Ramos (cell line): ENCODE results near the gene FARP1.
"Not testable (repeated sequence)": the region's sequence is repeated elsewhere in the genome, so short reads cannot be mapped to it uniquely, and the experiment has no call there.

ENCODE experiments used
- in situ Hi-C: fragments of 300-500 bp; cut with MboI; formaldehyde crosslinking; loops from one replicate; pipeline ENCODE4 v1.14.3; 2022; ENCODE audit warnings: low sequenced_read_pairs; ENCODE audit not compliant: unreplicated experiment

Gene FARP1

DNA sequence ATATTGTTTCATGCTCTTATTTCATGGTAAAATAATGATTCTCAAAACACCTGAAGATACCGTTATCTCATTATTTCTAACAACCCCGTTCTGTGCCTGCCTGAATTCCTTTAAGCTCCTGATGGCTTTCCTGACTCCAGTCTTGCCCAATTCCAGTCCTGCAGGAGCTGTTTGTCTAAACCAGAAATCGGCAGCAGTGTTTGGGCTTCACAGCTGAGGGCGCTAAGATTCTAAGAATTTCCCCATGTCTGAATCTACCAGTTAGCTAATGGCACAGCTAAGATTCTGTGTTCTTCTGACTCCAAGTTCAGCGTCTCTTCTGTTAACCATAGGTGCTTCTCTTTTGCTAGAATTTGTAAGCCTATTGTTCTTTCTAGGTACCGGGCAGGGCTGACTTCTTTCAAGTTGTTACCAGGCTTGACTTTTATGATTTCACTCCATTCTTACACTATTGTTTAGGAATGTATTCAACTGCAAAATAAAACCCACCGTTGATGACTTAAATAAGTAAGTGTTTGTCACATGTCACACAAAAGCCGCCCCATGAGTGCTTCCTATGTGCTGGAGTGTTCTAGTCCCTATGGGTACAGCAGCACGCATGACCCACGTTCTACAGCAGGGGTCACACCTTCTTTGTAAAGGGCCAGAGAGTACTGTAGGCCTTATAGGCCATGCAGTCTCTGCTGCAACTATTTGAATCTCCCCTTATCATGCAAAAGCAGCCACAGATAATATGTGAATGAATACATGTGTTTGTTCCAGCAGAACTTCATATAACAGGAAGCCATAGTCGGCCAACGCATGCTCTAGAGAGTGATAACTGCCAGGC is 202.4 kb downstream of the FARP1 start:
- in situ Hi-C loops: no loop called here

DNA sequence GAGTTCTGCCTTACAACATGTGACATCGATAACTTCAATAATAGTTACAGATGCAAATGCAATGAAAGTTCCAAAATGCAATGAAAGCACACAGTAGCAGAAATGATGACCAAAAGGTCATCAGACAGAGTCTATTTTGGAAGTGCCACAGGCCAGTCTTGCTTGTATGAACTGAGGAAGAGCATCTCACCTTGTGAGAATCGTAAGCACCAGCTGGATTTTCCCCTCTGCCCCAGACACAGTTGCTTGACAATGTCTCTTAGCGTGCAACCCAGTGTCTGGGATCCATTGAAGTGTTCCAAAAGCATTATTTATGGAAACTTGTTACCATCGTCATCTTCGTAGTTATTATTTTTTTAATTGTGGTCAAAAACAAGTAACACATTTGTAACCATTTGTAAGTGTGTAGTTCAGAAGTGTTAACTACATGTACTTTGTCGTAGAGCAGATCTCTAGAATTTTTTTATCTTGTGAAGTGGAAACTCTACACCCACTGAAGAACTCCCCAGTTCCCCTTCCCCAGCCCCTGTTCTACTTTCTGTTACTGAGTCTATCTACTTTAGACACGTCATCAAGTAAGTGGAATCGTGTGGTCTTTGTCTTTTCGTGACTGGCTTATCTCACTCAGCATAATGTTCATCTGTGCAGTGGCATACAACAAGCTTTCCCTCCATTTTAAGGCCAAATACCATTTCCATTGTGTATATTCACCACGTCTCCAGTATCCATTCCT is 204.2 kb downstream of the FARP1 start:
- in situ Hi-C loops: no loop called here

DNA sequence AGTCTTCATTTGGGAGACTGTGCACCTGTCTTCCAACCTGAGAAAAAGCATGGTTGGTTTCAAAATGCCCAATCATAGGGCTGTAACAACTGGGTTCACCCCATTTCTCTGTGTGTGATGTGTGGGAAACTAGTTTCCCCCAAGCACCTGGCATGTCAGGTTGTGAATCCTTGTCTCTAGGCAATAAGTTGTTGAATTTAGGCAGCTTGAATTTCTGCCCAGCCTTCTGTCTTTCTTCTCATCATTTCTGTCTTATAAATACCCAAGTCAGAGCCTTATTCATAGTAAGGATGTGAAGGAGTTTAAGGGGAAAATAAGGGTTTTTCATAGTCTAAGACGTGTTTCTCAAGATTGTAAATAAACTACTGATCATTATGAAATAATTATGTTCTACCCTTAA is 204.9 kb downstream of the FARP1 start:
- in situ Hi-C loops: no loop called here

DNA sequence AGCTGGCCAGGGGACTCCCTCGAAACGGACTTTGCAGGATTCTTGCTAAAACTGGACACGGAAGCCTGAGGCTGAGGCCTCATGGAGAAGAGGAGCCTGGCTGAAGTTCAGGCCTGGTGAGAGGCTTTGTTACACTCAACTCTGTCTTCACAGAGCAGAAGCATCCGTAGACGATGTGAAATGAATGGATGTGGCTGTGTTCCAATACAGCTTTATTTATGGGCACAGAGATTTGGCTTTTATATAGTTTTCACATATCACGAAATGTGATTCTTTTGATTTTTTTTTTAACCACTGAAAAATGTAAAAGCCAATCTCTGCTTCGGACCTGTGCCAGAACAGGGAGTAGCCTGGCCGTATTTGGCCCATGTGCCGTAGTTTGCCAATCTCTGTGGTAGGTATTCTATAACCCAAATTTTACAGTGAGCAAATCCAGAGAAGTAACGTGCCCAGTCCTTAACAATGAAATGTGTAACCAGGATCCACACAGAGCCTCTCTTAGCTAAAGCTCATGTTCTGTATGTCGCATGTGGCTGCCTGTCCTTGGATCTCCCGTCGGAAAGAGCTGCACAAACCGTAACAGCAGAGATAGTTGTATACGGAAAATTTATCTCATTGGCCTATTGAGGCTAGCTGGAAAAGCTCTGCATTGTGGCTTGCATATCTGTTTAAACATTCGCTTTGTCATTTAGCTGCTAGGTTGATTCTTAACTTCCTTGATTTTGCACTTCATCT is 205.7 kb downstream of the FARP1 start:
- in situ Hi-C loops: no loop called here

DNA sequence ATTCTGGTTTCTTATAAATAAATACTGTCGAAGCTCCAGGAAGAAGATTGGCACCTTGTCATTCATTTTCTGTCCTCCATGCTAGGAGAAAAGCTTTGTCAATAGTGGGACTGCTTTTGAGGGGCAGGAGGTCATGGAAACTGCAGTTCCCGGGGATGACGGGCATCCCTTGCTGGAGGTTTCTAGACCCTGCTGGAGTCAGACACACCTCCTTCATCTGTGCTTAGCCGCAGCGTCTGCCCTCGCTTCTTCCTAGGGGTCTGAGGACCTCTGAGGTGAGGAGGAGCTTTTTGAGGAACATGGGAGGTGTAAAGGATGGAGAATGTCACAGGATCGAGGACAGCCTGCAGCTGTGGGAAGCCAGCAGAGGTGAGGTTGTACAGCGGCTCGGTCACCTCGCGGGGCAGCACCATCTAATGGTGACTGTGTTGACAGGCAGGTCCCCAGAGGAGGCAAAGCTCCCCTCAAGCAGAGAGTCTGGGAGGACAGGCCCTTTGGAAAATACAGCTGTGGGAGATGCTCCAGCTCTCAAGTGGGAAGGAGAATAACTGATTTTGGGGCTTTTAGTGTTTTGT is 206.9 kb downstream of the FARP1 start:
- in situ Hi-C loops: no loop called here

DNA sequence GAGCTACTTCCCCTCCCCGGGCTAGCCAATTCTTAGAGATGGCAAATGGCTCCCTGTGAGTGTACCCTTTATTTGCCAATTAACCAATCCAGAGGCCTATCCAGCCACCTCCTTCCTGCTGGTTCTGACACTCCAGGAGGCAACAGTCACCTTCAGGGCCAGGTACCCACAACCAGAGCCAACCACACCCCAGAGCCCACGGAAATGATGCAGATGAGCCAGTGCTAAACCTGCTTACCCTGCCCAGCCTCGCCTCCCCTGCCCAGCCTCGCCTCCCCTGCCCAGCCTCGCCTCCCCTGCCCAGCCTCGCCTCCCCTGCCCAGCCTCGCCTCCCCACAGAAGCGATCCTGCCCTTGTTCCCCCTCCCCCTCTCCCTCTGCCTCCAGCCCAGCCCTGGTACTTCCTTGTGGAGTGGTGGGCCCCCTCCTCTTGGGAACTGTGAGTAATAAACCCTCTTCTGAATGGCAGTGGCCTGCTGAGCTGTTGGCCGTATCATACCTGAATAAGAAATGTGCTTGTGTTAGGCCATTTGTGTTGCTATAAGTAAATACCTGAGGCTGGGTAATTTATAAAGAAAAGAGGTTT is 207.9 kb downstream of the FARP1 start:
- in situ Hi-C loops: no loop called here

DNA sequence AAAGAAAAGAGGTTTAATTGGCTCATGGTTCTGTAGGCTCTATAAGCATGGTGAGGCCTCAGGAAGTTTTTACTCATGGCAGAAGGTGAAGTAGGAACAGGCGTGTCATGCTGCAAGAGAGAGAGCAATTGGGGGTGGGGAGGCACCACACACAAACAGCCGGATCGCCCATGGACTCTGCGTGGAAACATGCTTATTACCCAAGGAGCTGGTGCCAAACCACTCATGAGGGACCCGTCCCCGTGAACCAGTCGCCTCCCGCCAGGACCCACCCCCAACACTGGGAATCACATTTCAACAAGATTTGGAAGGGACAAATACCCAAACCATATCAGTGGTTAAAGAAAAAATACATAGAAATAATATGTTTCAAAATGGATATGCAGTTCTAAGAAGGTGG is 208.7 kb downstream of the FARP1 start:
- in situ Hi-C loops: no loop called here

DNA sequence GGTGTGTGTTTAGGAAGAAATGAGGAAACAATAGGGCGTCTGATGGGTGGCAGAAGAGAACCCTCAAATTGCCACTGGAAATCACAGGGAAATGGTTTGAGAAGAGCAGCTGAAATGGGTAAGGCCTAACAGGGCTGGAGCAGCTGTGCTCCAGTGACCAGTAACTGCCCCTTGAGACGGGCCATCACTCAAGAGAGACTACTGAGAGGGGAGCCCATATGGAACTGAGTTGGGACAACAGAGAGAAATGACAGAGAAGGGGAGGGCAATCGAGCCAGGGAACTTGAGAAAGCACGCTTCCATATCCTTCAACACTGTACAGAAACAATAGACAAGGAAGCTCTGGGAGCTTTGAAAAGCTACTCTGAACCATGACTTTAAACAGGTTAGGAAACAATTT is 209.3 kb downstream of the FARP1 start:
- in situ Hi-C loops: no loop called here

DNA sequence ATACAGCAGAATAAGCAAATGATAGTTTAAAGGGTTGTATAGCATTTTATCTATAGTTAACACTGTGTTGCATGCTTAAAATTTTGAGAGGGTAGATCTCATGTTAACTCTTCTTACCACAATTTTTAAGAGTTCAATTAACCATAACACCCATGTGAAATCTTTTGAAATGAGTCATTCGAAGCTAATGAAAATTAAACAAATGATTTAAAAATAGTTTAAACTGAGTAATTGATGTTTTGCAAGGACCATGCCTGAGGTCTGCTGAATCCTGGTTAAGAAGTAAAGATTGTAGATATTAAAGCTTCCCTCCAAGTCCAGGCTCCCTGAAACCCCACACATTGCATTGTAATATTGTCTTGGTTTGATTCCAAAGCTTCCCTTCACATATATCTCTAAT is 210.9 kb downstream of the FARP1 start:
- in situ Hi-C loops: no loop called here

DNA sequence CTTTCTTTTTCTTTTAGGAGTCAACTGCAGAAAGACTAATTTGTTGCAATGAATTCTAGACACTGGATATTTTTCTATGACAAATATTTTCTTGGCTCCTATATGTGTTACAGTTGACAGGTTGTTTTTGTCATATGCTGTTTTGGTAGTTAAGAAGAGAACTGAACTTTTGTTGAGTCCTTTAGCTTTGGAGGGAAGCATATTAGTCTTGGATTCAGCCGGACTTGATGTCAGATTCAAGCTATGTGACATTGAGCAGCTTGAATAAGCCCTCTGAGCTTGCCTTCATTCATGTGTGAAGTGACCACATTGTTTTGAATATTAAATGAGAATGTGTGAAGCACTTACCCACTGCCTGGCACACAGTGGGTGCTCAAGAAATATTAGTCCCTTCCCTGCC is 216.0 kb downstream of the FARP1 start:
- in situ Hi-C loops: no loop called here

DNA sequence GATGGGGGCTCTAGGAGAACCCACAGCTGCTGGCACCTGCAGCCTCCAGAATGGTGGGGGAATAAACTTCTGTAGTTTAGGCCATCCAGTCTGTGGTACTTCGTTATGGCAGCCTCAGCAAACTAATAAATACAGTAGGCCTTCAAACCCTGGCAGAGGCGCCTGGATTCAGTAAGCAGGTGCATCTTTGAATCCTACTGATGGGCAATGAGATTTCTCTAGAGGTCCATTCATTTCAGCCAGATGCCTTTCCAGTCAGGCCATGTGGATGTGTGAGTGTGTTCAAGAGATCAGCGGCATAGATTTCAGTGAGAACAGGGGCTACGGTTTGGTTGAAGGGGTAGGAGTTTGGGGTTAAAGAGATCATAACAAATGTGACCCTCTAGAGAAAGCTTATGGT is 217.7 kb downstream of the FARP1 start:
- in situ Hi-C loops: no loop called here

DNA sequence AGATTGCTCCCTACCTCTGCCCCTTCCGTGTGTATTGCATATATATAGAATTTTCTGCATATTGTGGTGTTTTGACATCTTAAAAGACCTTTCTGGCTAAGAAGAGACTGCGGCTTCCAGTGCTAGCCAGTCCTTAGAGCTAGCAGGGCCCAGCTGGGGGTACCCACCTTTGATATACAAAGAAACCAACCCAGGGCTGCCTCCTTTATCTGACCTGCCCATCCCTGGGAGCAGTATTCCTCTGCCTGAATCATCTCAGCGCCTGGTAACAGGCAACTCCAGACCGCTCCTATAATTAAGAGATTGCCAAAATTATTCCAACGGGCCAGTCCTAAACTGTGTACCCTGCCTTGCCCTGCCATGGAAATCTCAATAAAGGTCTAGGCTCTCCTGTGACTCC is 220.4 kb downstream of the FARP1 start:
- in situ Hi-C loops: no loop called here

DNA sequence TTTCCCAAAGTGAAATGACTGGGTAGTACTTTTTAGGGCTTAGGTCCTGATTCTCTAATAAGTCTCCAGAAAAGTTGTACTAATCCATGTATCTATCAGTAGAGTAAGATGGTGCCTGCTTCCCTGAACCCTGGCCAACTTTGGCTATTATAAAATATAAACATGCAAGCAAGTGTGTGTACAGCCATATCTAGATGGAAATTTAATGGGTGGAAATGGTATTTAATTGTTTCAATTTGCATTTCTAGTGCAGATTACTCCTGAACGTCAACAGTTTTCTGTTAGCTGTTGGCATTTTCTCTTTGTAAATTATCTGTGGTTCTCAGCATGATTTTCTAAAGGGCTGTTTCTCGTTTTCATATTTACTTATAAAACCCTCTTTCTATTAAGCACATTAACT is 221.3 kb downstream of the FARP1 start:
- in situ Hi-C loops: no loop called here

DNA sequence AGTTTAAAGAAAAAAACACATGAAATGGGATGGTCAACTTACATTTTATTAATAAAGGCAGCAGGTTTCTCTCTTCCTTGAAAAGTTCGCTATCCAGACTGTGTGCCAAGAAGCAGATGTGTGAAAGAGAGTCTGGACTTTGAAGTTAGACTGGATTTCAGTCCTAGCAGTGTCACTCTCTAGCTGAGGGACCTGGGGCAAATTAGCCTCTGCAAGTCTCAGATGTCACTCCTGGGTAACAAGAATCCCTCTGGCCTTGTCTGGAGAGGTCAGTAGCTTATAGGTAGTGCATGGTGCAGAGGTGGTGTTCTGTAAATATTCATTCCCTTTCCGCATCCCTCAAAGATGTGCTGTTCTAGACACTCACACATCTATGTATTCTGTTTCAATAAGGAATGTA is 221.8 kb downstream of the FARP1 start:
- in situ Hi-C loops: no loop called here

DNA sequence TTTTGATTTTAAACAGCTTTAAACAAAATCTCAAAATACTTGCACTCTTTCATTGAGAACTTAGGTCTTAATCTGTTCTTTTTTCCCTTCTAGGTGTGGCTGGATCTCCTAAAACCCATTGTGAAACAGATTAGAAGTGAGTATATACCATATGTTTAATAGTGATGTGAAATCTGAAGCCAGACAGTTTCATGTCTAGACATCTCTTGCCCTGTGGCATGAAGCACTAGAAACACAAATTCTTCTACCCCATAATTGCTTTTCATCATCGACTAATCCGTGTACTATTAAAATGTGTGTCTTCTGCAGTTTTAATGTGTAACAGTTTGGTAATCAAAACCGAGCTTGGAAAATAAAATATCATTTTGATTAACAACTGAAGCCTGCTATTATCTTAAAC is 222.4 kb downstream of the FARP1 start:
- in situ Hi-C loops: no loop called here

DNA sequence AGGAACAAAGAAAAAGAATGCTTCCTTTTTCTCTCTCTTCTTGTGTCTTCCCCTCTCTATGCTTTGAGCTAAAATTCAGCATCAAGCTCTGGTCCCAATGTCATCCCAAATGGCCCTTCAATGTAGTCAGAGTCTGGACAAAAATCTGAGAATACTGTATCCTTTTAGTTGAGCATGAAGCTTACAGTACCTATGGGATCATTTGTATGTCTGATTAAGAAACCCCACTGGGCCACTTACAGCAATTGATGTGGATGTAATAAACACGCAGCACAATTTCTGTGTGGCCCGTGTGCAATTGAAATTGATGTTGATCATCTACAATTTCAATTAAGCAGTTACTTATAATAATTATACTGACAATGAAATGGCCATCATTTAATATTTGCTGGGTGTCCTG is 223.1 kb downstream of the FARP1 start:
- in situ Hi-C loops: no loop called here

DNA sequence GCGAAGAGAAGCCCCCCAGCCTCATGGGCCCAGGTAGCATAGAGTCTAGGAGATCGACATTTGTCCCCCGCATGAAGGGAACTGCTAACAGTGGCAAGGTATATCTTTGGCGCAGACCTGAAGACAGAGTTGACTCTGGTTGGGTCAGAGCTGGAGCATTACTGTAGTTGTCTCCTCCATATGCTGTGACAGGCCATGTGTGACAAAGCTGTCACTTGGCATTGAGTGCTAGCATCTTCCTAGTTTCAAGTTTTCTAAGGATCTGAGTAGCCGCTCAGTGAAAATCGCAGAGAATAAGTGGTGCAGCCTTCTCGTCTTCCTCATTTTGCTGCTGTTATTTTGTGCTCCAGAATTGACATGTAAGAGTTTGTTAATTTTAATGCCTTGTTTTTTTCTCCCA is 223.5 kb downstream of the FARP1 start:
- in situ Hi-C loops: no loop called here

DNA sequence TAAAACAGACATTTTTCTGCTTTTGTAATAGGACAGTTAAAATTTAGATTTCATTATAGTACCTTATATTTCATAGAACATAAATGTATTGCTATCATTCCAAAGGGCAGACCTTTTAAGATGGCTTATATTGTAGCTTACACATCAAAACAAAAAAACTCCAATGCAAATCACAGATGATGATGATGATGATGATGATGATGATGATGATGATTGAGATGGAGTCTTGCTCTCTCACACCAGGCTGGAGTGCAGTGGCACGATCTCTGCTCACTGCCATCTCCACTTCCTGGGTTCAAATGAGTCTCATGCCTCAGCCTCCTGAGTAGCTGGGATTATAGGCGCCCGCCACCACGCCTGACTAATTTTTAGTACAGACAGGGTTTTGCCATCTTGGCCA is 224.1 kb downstream of the FARP1 start:
- in situ Hi-C loops: no loop called here

DNA sequence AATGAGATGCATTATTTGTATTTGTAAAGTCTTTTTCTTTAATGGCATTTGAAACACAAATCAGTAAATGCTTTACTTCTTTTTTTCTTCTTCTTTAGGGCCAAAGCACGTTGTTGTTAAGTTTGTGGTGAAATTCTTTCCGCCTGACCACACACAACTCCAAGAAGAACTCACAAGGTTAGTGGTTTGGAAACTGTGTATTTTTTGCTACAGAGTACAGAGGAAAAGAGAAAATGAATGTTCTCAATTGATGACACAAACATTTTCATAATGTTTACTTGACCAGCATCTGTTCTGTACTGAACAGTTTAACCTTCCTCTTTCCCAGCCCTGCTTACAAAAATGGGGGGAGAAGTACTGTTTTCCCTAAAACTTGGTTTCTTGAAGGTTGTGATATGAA is 225.1 kb downstream of the FARP1 start:
- in situ Hi-C loops: no loop called here

DNA sequence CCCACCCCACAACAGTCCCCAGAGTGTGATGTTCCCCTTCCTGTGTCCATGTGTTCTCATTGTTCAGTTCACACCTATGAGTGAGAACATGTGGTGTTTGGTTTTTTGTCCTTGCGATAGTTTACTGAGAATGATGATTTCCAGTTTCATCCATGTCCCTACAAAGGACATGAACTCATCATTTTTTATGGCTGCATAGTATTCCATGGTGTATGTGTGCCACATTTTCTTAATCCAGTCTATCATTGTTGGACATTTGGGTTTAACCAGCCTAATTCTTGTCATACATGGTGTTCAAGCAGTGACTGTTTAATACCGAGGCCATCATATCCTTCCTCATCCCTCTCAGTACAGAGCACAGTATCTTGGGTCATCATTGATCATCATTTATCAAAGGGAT is 226.6 kb downstream of the FARP1 start:
- in situ Hi-C loops: not testable (repeated sequence)

DNA sequence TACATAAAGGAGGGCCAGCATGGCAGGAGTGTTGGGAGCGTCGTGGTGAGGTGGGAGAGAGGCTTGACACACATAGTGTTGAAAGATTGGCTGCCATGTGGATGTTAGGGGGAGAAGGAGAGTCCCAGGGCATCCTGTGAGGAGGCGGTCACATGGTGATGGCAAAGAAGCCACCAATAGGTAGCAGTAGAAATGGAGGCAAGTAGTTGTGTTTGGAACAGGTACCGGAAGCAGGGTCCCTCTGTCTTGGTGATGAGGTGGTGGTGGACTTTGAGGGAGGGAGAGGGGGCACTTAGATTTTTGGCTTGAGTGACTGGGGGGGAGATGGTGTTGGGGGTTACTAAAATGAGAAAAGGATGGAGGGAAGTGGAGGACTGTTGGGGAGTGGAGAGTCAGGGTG is 227.4 kb downstream of the FARP1 start:
- in situ Hi-C loops: no loop called here
